MCF 10A (cell line): ENCODE measurements around the gene CDH12. TPM values are rescaled to one million over a fixed set of nuclear protein-coding genes. Genes with fewer than 3 reads are reported as not detected.

ENCODE experiments used
- BruUV-seq: library from RNA; stranded (reverse); fragments of 400-500 nt; replicated peaks from 2 replicates; lab custom pipeline; 2021; lab: Mats Ljungman, UMichigan
- CTCF ChIA-PET: fragments of 300-600 bp; sonication (Branson Sonifier 250); formaldehyde crosslinking; extraction: SDS; loops from one replicate; lab custom pipeline; 2021; ENCODE audit warnings: antibody characterized with exemption, inconsistent platforms; lab: Yijun Ruan, JAX
- POLR2A ChIA-PET: fragments of 300-600, 350-650 bp; sonication (Branson Sonifier 250); formaldehyde crosslinking; extraction: SDS; loops from one replicate; lab custom pipeline; 2020; ENCODE audit warnings: antibody characterized with exemption, inconsistent platforms; lab: Yijun Ruan, JAX
- DNase-seq: peaks from one replicate; pipeline ENCODE4 v3.0.0-alpha.2; 2018; ENCODE audit not compliant: unreplicated experiment
- H3K27ac Mint-ChIP-seq: one replicate; pipeline ENCODE4 v1.8.0; 2022; ENCODE audit warnings: mild to moderate bottlenecking, low read depth, mixed read lengths; ENCODE audit not compliant: unreplicated experiment
- H3K27me3 Mint-ChIP-seq: one replicate; pipeline ENCODE4 v1.8.0; 2022; ENCODE audit warnings: mixed read lengths; ENCODE audit not compliant: insufficient read depth, unreplicated experiment
- H3K36me3 Mint-ChIP-seq: one replicate; pipeline ENCODE4 v1.8.0; 2022; ENCODE audit warnings: mild to moderate bottlenecking, moderate library complexity, mixed read lengths; ENCODE audit not compliant: insufficient read depth, unreplicated experiment
- H3K4me1 Mint-ChIP-seq: one replicate; pipeline ENCODE4 v1.8.0; 2022; ENCODE audit warnings: mixed read lengths; ENCODE audit not compliant: insufficient read depth, unreplicated experiment
- H3K4me3 Mint-ChIP-seq: one replicate; pipeline ENCODE4 v1.8.0; 2022; ENCODE audit warnings: mild to moderate bottlenecking, moderate library complexity, mixed read lengths; ENCODE audit not compliant: unreplicated experiment
- H3K9me3 Mint-ChIP-seq: one replicate; pipeline ENCODE4 v1.8.0; 2022; ENCODE audit warnings: mixed read lengths; ENCODE audit not compliant: unreplicated experiment
- intact Hi-C: fragments of 100-400 bp; cut with micrococcal nuclease; formaldehyde crosslinking; loops from 2 replicates; pipeline ENCODE4 v1.14.1; 2022
- total RNA-seq: library from RNA; stranded (reverse); gene quantifications from 2 replicates; pipeline ENCODE4 v1.2.3, GENCODE V29; 2022
- TF ChIP-seq, protein P1 (sequence below): fragments of 200-600 bp; IDR thresholded peaks from one replicate; pipeline ENCODE4 v1.8.0; 2022; ENCODE audit warnings: antibody characterized with exemption, mild to moderate bottlenecking; ENCODE audit not compliant: unreplicated experiment

Gene CDH12
- total RNA-seq, 1 experiment from 2014 or later = not detected

DNA sequence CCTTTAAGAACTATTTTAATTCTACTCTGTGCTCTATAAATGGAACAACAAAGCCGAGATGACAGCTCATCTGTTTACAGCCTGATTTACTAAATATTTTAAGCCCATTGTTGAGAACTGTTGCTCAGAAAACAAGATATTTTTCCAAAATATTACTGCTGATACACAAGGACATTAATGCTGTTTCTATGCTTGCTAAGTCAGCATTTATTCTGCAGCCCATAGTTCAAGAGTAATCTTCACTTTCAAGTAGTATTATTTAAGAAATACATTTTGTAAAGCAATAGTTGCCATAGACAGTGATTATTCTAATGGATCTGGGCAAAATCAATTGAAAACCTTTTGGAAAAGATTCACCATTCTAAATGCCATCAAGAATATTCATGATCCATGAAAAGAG is 208.3 kb downstream of the CDH12 start:
- Mint-ChIP-seq H3K9me3 (no peaks in the 10 kb centered on the region), H3K27me3 (no peaks in the 10 kb centered on the region), H3K27ac (no peak overlapping the region), H3K4me1 (peaks cover 9% of the 10 kb centered on the region), H3K4me3 (no peak overlapping the region), H3K36me3 (no peaks in the 10 kb centered on the region)
- ChIA-PET CTCF (no interaction called here), POLR2A (interaction anchor here (0.7 kb wide), 1 partner anchor 338 kb away, joined by 3 read pairs; no protein-coding TSS in a partner anchor)
- intact Hi-C loops = no loop called here
- TF ChIP-seq, protein P1, sequence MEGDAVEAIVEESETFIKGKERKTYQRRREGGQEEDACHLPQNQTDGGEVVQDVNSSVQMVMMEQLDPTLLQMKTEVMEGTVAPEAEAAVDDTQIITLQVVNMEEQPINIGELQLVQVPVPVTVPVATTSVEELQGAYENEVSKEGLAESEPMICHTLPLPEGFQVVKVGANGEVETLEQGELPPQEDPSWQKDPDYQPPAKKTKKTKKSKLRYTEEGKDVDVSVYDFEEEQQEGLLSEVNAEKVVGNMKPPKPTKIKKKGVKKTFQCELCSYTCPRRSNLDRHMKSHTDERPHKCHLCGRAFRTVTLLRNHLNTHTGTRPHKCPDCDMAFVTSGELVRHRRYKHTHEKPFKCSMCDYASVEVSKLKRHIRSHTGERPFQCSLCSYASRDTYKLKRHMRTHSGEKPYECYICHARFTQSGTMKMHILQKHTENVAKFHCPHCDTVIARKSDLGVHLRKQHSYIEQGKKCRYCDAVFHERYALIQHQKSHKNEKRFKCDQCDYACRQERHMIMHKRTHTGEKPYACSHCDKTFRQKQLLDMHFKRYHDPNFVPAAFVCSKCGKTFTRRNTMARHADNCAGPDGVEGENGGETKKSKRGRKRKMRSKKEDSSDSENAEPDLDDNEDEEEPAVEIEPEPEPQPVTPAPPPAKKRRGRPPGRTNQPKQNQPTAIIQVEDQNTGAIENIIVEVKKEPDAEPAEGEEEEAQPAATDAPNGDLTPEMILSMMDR = no peak
- no peak for DNase-seq
- no TSS peak for BruUV-seq

DNA sequence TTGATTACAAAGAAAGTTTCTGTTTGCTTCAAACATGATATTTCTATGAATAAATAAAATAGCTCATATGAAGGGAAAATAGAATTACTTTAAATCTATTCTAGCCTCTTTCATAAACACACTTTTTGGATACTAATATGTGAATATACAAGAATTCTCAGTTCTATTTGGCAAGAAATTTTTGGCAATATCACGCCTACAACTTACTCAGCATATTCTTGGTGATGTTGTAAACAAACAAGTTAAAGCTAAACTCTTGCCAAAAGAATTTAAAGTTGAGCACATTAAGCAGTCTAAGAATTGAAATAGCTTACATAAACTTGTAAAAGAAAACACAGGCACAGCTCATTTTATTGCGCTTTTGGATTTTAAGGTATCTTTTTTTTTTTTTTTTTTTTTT is 209.8 kb downstream of the CDH12 start:
- no TSS peak for BruUV-seq
- intact Hi-C loops = no loop called here
- Mint-ChIP-seq H3K9me3 (no peaks in the 10 kb centered on the region), H3K36me3 (no peaks in the 10 kb centered on the region), H3K4me1 (no peaks in the 10 kb centered on the region), H3K4me3 (no peak overlapping the region), H3K27me3 (no peaks in the 10 kb centered on the region), H3K27ac (no peak overlapping the region)
- no peak for DNase-seq
- TF ChIP-seq, protein P1 = no peak
- POLR2A ChIA-PET = no interaction called here
- CTCF ChIA-PET = interaction anchor here (0.6 kb wide), 1 partner anchor 40 kb away, joined by 3 read pairs; no protein-coding TSS in a partner anchor

DNA sequence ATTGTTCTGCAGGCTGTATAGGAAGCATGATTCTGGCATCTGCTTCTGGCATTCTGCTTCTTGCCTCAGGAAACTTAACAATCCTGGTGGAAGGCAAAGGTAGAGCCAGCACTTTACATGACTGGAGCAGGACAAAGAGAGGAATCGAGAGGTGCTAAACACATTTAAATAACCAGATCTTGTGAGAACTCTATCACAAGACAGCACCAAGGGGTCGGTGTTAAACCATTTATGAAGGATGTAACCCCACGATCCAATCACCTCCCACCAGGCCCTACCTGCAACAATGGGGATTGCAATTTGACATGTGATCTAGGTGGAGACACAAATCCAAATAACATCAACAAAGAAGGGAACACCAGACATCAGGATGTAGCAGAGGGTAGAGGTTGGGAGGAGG is 221.5 kb downstream of the CDH12 start:
- H3K27ac Mint-ChIP-seq = no peak overlapping the region
- H3K4me3 Mint-ChIP-seq = no peak overlapping the region
- H3K9me3 Mint-ChIP-seq = peaks cover 7% of the 10 kb centered on the region
- no TSS peak for BruUV-seq
- no peaks in the 10 kb centered on the region for H3K27me3 Mint-ChIP-seq
- TF ChIP-seq, protein P1 = no peak
- H3K36me3 Mint-ChIP-seq = no peaks in the 10 kb centered on the region
- no peaks in the 10 kb centered on the region for H3K4me1 Mint-ChIP-seq
- POLR2A ChIA-PET = no interaction called here
- DNase-seq = no peak
- intact Hi-C loops = no loop called here
- CTCF ChIA-PET = no interaction called here

DNA sequence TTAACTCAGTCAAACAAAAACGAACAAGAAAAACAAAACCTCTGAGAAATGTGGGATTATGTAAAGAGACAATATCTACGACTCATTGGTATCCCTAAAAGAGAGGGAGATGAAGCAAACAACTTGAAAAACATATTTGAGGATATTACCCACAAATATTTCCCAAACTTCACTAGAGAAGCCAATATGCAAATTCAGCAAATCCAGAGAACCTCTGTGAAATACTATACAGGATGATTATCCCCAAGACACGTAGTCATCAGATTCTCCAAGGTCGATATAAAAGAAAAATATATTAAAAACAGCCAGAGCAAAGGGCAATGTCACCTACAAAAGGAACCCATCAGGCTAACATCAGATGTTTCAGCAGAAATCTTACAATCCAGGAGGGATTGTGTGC is 226.1 kb downstream of the CDH12 start:
- intact Hi-C loops = no loop called here
- no peaks in the 10 kb centered on the region for H3K4me1 Mint-ChIP-seq
- ChIA-PET POLR2A (no interaction called here), CTCF (no interaction called here)
- TF ChIP-seq, protein P1 = no peak
- H3K36me3 Mint-ChIP-seq = no peaks in the 10 kb centered on the region
- DNase-seq = no peak
- H3K9me3 Mint-ChIP-seq = no peaks in the 10 kb centered on the region
- no TSS peak for BruUV-seq
- H3K27me3 Mint-ChIP-seq = no peaks in the 10 kb centered on the region
- no peak overlapping the region for H3K4me3 Mint-ChIP-seq
- H3K27ac Mint-ChIP-seq = no peak overlapping the region
